ENCODE data around the gene A2M.

- TF ChIP-seq EZH2 (IDR thresholded peaks at IDR 0.05) (no peak), POLR2AphosphoS5 (IDR thresholded peaks at IDR 0.05; ENCODE audit: borderline replicate concordance, low read depth, low read length) (no peak)
These were observed 31.3 kb downstream of the A2M start for GRCh38 chr12:9084417-9084816.

Measured in SK-N-MC (cell line).